CD4-positive, alpha-beta T cell (primary cell): ENCODE measurements around the gene COMP. TPM values are rescaled to one million over a fixed set of nuclear protein-coding genes. Genes with fewer than 3 reads are reported as not detected.

Experiments
- ATAC-seq: fragments of 200-7000 bp; cut with Tn5 transposase; one replicate; pipeline ENCODE4 v1.10.0; 2022; ENCODE audit warnings: mild to moderate bottlenecking; ENCODE audit not compliant: poor library complexity
- CTCF ChIA-PET: fragments of 350-600 bp; sonication (Branson Sonifier 250); formaldehyde crosslinking; loops from one replicate; lab custom pipeline; 2021; ENCODE audit warnings: antibody characterized with exemption, inconsistent platforms; lab: Charles Lee
- POLR2A ChIA-PET: fragments of 350-600 bp; sonication (Branson Sonifier 250); formaldehyde crosslinking; loops from one replicate; lab custom pipeline; 2021; ENCODE audit warnings: antibody characterized with exemption, inconsistent platforms; lab: Charles Lee
- DNase-seq, 14 experiments: peaks; one replicate each; pipeline ENCODE4 v3.0.0-alpha.2; 2013 to 2020; ENCODE audit warnings: mixed read lengths in 2 of 14
- H3K27ac ChIP-seq, 2 donors: one replicate each; pipeline versions ENCODE4 v1.5.1 to v1.7.0; 2013; ENCODE audit warnings: low read length in 2 of 2, low read depth in 1 of 2, mild to moderate bottlenecking in 1 of 2
- H3K27me3 ChIP-seq, 2 experiments: 1 replicate in 1 of 2; 2 replicates in 1 of 2; pipeline versions ENCODE4 v1.6.1 to v1.7.0; 2013; ENCODE audit warnings: low read length in 2 of 2, control low read depth in 1 of 2, mild to moderate bottlenecking in 1 of 2, moderate library complexity in 1 of 2; ENCODE audit not compliant: insufficient read depth in 2 of 2, control insufficient read depth in 1 of 2
- H3K36me3 ChIP-seq: one replicate; pipeline ENCODE4 v1.6.1; 2013; ENCODE audit warnings: low read length, control low read depth; ENCODE audit not compliant: insufficient read depth
- H3K4me1 ChIP-seq: one replicate; pipeline ENCODE4 v1.6.1; 2013; ENCODE audit warnings: low read length, control low read depth; ENCODE audit not compliant: insufficient read depth
- H3K4me3 ChIP-seq: one replicate; pipeline ENCODE4 v1.5.1; 2013; ENCODE audit warnings: mild to moderate bottlenecking, low read length, moderate library complexity
- H3K9me3 ChIP-seq, 2 experiments: 1 replicate in 1 of 2; 2 replicates in 1 of 2; pipeline versions ENCODE4 v1.6.1 to v1.7.0; 2013; ENCODE audit warnings: low read length in 2 of 2, mild to moderate bottlenecking in 2 of 2, control low read depth in 1 of 2, moderate library complexity in 1 of 2; ENCODE audit not compliant: control insufficient read depth in 1 of 2, insufficient read depth in 1 of 2
- H3K27ac Mint-ChIP-seq: one replicate; pipeline ENCODE4 v1.8.0; 2020; ENCODE audit warnings: mixed read lengths
- H3K27me3 Mint-ChIP-seq: one replicate; pipeline ENCODE4 v1.8.0; 2021; ENCODE audit warnings: mixed read lengths
- H3K36me3 Mint-ChIP-seq: one replicate; pipeline ENCODE4 v1.8.0; 2021; ENCODE audit warnings: low read depth, mixed read lengths
- H3K4me1 Mint-ChIP-seq: one replicate; pipeline ENCODE4 v1.8.0; 2021; ENCODE audit warnings: low read depth, mixed read lengths
- H3K4me3 Mint-ChIP-seq: one replicate; pipeline ENCODE4 v1.8.0; 2020; ENCODE audit warnings: mild to moderate bottlenecking, mixed read lengths
- H3K9me3 Mint-ChIP-seq: one replicate; pipeline ENCODE4 v1.8.0; 2020; ENCODE audit warnings: mixed read lengths
- intact Hi-C, 2 experiments: fragments of 100-400 bp; cut with DNase I in 1 of 2; cut with micrococcal nuclease in 1 of 2; formaldehyde crosslinking; loops; one replicate each; pipeline versions ENCODE4 v1.15.1 to v1.9.0; 2023 to 2025; cut with DNase I, micrococcal nuclease
- total RNA-seq, 174 experiments: library from RNA in 2 of 174; stranded (reverse) in 2 of 174; gene quantifications; one replicate each; pipeline ENCODE4 v1.2.3 and lab custom pipeline; 2021 to 2026
- TF ChIP-seq, protein P1 (sequence below): fragments of 200-600 bp; IDR thresholded peaks from one replicate; pipeline ENCODE4 v1.8.0; 2022; ENCODE audit warnings: antibody characterized with exemption, mild to moderate bottlenecking

Gene COMP
- total RNA-seq, 2 experiments from 2014 or later, result not detected

DNA sequence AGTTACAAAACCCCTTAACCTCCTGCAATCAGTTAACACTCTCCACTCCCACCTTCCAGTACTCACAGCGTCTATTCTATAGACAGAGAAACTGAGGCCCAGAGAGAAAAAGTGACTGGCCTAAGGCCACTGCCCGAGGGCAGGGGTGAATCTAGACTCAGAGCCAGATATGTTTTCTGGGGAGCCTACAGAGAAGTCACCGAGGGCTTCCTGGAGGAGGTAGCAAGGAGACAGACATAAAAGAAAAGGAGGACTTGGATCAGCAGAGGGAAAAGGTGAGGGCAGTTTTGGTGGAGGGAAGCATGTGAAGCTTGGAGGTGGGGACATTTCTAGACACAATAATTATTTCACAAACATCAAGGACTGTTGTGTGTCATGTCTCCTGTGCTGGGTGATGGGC lies 1.6 kb upstream of the COMP start:
- Histone ChIP-seq H3K4me3 (no peak overlapping the region), H3K36me3 (no peaks in the 10 kb centered on the region), H3K27ac (no peak overlapping the region), H3K27me3 (peaks cover 69 to 88% of the 10 kb centered on the region in 2 experiments), H3K9me3 (peaks cover 0 to 31% of the 10 kb centered on the region in 2 experiments), H3K4me1 (peaks cover 35% of the 10 kb centered on the region)
- intact Hi-C loops, result no loop called here
- CTCF ChIA-PET, result no interaction called here
- H3K27ac Mint-ChIP-seq, result no peak overlapping the region
- H3K9me3 Mint-ChIP-seq, result no peaks in the 10 kb centered on the region
- H3K36me3 Mint-ChIP-seq, result no peaks in the 10 kb centered on the region
- POLR2A ChIA-PET, result no interaction called here
- DNase-seq (no peak), ATAC-seq (no peak)
- peaks cover 22% of the 10 kb centered on the region for H3K4me1 Mint-ChIP-seq
- no peak overlapping the region for H3K4me3 Mint-ChIP-seq
- TF ChIP-seq, protein P1, sequence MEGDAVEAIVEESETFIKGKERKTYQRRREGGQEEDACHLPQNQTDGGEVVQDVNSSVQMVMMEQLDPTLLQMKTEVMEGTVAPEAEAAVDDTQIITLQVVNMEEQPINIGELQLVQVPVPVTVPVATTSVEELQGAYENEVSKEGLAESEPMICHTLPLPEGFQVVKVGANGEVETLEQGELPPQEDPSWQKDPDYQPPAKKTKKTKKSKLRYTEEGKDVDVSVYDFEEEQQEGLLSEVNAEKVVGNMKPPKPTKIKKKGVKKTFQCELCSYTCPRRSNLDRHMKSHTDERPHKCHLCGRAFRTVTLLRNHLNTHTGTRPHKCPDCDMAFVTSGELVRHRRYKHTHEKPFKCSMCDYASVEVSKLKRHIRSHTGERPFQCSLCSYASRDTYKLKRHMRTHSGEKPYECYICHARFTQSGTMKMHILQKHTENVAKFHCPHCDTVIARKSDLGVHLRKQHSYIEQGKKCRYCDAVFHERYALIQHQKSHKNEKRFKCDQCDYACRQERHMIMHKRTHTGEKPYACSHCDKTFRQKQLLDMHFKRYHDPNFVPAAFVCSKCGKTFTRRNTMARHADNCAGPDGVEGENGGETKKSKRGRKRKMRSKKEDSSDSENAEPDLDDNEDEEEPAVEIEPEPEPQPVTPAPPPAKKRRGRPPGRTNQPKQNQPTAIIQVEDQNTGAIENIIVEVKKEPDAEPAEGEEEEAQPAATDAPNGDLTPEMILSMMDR, result no peak
- peaks cover 87% of the 10 kb centered on the region for H3K27me3 Mint-ChIP-seq

DNA sequence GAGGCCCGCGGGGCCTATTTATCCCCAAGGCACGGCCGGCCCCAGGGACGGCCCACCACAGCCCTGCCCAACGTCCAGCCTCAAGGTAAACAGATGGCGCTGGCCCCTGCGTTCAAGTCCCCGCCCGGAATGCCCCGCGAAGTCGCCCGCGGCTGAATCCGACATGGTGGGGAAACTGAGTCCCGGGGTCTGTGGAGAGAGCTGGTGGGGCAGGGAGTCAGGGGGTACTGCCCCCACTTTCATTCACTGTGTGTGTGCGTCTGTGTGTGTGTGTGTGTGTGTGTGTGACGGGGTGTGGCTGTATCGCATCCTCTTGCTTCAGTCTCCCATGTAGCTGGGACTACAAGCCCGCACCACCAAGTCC lies 192 bp upstream of the COMP start:
- Mint-ChIP-seq H3K4me3 (no peak overlapping the region), H3K27me3 (peaks cover 89% of the 10 kb centered on the region), H3K9me3 (no peaks in the 10 kb centered on the region), H3K36me3 (no peaks in the 10 kb centered on the region), H3K4me1 (peaks cover 24% of the 10 kb centered on the region), H3K27ac (no peak overlapping the region)
- Histone ChIP-seq H3K4me3 (no peak overlapping the region), H3K36me3 (no peaks in the 10 kb centered on the region), H3K27ac (no peak overlapping the region), H3K9me3 (peaks cover 0 to 40% of the 10 kb centered on the region in 2 experiments), H3K4me1 (peaks cover 38% of the 10 kb centered on the region), H3K27me3 (peaks cover 69 to 91% of the 10 kb centered on the region in 2 experiments)
- ChIA-PET POLR2A (no interaction called here), CTCF (no interaction called here)
- intact Hi-C loops, result no loop called here
- TF ChIP-seq, protein P1, result no peak
- DNase-seq, result peak in 1 of 14 experiments; percentile 11
- no peak for ATAC-seq

DNA sequence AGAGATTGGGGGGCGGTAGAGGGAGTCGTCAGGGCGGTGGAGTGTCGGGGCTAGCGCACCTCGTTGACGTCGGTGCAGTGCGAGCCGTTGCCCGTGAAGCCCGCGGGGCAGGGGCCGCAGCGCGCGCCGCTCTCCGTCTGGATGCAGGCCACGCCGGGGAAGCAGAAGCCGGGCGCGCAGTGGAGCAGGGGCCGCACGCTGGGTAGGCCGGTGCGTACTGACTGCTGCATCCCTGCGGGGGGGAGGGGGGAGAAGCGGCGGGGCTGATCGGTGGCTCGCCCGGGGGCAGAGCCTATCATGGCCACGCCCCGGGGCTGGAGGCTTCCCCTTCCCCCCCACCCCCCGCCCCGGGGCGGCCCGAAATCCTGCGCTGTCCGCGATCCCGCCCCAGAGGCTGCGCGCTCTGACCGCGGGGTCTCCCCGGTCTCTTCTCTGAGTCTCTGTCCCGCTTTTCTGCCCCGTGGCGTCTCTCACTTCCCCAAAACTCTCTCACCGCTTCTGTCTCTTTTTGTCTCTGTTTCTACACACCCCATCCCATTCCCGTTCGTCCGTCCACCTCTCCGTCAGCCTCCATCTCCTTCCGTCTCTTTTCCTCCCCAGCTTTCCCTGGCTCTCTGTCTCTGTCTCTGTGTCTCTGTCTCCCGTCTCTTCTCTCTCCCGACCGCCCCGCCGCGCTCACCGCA lies 1.1 kb downstream of the COMP start:
- H3K4me1 Mint-ChIP-seq, result peaks cover 36% of the 10 kb centered on the region
- no peak overlapping the region for H3K4me3 ChIP-seq
- POLR2A ChIA-PET, result no interaction called here

More for the DNA sequence above, 1.1 kb downstream of the COMP start:
- Histone ChIP-seq H3K36me3 (no peaks in the 10 kb centered on the region), H3K4me1 (peaks cover 50% of the 10 kb centered on the region), H3K9me3 (peaks cover 0 to 45% of the 10 kb centered on the region in 2 experiments), H3K27ac (no peak overlapping the region), H3K27me3 (peaks cover 65 to 89% of the 10 kb centered on the region in 2 experiments)
- ATAC-seq (no peak), DNase-seq (peak in 7 of 14 experiments; percentile 18 to 60 (median 29))
- H3K27ac Mint-ChIP-seq, result no peak overlapping the region
- TF ChIP-seq, protein P1, result no peak
- intact Hi-C loops, result no loop called here
- no peaks in the 10 kb centered on the region for H3K9me3 Mint-ChIP-seq
- CTCF ChIA-PET, result interaction anchor here (1.0 kb wide), 1 partner anchor 57 kb away, joined by 3 read pairs; no protein-coding TSS in a partner anchor
- peaks cover 93% of the 10 kb centered on the region for H3K27me3 Mint-ChIP-seq
- peak overlapping the region; percentile 71 for H3K4me3 Mint-ChIP-seq
- no peaks in the 10 kb centered on the region for H3K36me3 Mint-ChIP-seq
